ENCODE results near the gene KIF6. TPM values are rescaled to one million over a fixed set of nuclear protein-coding genes. Genes with fewer than 3 reads are reported as not detected.
"Not testable (repeated sequence)": the region's sequence is repeated elsewhere in the genome, so short reads cannot be mapped to it uniquely, and the experiment has no call there.

KIF6 gene
- total RNA-seq, 1 donor from 2014 or later, result 1.3 TPM

DNA sequence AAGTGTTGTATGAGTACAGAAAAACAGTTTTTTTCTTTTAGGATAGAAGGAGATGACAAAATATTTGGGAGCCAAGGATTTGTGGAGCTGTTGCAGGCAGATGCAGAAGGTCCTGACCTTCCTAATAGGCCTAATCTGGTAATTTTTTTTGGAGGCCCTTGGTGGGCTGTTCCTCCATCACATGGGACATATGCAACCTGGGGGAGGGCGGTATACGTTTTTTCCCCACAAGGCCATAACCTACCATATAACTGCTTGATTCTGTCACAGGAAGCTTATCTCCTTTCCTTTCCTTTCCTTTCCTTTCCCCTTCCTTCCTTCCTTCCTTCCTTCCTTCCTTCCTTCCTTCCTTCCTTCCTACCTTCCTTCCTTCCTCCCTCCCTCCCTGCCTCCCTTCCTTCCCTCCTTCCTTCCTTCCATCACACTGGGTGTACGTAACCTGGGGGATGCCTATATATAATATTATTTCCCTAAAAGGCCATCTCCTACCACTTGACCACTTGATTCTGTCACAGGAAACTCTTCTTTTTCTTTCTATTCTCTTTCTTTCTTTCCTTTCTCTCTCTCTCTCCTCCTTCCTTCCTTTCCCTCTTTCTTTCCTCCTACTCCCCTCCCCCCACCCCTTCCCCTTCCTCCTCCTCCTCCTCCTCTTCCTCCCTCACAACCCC, 217.7 kb downstream of the KIF6 start:
- no peaks in the 10 kb centered on the region for H3K4me1 Mint-ChIP-seq (ENCODE audit: unreplicated experiment)
- H3K27me3 Mint-ChIP-seq (ENCODE audit: unreplicated experiment), result peaks cover 16% of the 10 kb centered on the region
- peaks cover 12% of the 10 kb centered on the region for H3K36me3 Mint-ChIP-seq (ENCODE audit: unreplicated experiment)
- H3K4me3 Mint-ChIP-seq (ENCODE audit: unreplicated experiment), result no peak overlapping the region
- TF ChIP-seq, protein P1, sequence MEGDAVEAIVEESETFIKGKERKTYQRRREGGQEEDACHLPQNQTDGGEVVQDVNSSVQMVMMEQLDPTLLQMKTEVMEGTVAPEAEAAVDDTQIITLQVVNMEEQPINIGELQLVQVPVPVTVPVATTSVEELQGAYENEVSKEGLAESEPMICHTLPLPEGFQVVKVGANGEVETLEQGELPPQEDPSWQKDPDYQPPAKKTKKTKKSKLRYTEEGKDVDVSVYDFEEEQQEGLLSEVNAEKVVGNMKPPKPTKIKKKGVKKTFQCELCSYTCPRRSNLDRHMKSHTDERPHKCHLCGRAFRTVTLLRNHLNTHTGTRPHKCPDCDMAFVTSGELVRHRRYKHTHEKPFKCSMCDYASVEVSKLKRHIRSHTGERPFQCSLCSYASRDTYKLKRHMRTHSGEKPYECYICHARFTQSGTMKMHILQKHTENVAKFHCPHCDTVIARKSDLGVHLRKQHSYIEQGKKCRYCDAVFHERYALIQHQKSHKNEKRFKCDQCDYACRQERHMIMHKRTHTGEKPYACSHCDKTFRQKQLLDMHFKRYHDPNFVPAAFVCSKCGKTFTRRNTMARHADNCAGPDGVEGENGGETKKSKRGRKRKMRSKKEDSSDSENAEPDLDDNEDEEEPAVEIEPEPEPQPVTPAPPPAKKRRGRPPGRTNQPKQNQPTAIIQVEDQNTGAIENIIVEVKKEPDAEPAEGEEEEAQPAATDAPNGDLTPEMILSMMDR (IDR thresholded peaks at IDR 0.05), result no peak
- no peak overlapping the region for H3K27ac Mint-ChIP-seq (ENCODE audit: unreplicated experiment)
- peaks cover 29% of the 10 kb centered on the region for H3K9me3 Mint-ChIP-seq (ENCODE audit: unreplicated experiment)
- no peak for DNase-seq (ENCODE audit: extremely low spot score, unreplicated experiment)

DNA sequence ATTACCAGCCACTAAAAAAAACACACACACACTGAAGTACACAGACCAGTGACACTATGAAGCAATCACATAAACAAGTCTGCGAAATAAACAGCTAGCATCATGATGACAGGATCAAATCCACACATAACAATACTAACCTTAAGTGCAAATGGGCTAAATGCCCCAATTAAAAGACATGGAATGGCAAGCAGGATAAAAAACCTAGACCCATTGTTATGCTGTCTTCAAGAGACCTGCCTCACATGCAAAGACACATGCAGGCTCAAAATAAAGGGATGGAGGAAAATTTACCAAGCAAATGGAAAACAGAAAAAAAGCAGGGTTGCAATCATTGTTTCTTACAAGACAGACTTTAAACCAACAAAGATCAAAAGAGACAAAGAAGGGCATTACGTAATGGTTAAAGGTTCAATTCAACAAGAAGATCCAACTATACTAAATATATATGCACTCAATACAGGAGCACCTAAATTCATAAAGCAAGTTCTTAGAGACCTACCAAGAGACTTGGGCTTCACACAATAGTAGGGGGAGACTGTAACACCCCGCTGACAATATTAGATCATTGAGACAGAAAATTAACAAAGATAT, 222.7 kb downstream of the KIF6 start:
- H3K4me1 Mint-ChIP-seq (ENCODE audit: unreplicated experiment); H3K27ac Mint-ChIP-seq (ENCODE audit: unreplicated experiment); DNase-seq (ENCODE audit: extremely low spot score, unreplicated experiment); H3K4me3 Mint-ChIP-seq (ENCODE audit: unreplicated experiment): not testable (repeated sequence)
- Mint-ChIP-seq H3K9me3 (ENCODE audit: unreplicated experiment) (peaks cover 40% of the 10 kb centered on the region), H3K27me3 (ENCODE audit: unreplicated experiment) (peaks cover 18% of the 10 kb centered on the region), H3K36me3 (ENCODE audit: unreplicated experiment) (peaks cover 19% of the 10 kb centered on the region)

DNA sequence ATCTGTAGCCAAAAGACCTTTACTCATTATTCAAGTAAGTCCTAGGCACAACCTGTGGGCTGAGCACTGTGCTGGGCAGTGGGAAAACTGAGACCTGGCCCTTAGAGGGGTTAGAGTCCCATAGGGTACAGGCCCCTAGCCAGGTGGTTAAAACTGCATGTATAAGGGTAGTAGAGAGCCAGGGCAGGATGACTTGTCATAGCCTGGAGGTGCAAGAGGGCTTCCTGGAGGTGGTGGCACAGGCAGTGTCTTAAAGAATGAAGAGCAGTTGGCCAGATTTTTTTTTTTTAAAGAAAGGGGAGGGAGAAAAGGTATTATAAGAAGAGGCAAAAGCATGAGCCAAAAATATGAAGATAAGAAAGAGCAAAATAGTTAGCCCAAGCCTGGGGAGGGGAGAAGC, 226.2 kb downstream of the KIF6 start:
- Mint-ChIP-seq H3K27me3 (ENCODE audit: unreplicated experiment) (peaks cover 8% of the 10 kb centered on the region), H3K4me3 (ENCODE audit: unreplicated experiment) (no peak overlapping the region), H3K27ac (ENCODE audit: unreplicated experiment) (peak overlapping the region; percentile 46), H3K9me3 (ENCODE audit: unreplicated experiment) (peaks cover 27% of the 10 kb centered on the region), H3K36me3 (ENCODE audit: unreplicated experiment) (peaks cover 17% of the 10 kb centered on the region), H3K4me1 (ENCODE audit: unreplicated experiment) (peaks cover 7% of the 10 kb centered on the region)
- no peak for DNase-seq (ENCODE audit: extremely low spot score, unreplicated experiment)
- TF ChIP-seq, protein P1 (IDR thresholded peaks at IDR 0.05), result no peak

DNA sequence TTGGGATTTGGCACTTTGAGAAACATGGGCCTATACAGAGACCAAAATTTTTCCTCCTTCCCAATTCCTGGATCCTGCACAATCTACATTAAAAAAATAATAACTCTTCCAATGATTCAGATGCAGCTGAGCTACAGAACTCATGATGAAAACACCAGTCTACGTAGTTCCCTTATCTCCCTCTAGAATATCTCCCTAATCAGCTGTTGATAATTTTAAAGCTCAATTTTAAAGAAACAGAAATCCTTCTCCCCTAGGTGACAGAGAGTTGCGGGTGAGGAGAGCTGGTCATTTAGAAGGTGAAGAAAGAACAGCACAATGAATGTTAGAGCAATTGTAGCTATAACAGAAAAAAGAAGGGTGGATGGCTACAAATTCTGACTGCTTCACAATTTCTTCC, 227.1 kb downstream of the KIF6 start:
- Mint-ChIP-seq H3K36me3 (ENCODE audit: unreplicated experiment) (peaks cover 10% of the 10 kb centered on the region), H3K9me3 (ENCODE audit: unreplicated experiment) (peaks cover 17% of the 10 kb centered on the region), H3K27ac (ENCODE audit: unreplicated experiment) (no peak overlapping the region), H3K4me3 (ENCODE audit: unreplicated experiment) (no peak overlapping the region), H3K4me1 (ENCODE audit: unreplicated experiment) (peaks cover 17% of the 10 kb centered on the region), H3K27me3 (ENCODE audit: unreplicated experiment) (peaks cover 2% of the 10 kb centered on the region)
- TF ChIP-seq, protein P1 (IDR thresholded peaks at IDR 0.05), result no peak
- no peak for DNase-seq (ENCODE audit: extremely low spot score, unreplicated experiment)

DNA sequence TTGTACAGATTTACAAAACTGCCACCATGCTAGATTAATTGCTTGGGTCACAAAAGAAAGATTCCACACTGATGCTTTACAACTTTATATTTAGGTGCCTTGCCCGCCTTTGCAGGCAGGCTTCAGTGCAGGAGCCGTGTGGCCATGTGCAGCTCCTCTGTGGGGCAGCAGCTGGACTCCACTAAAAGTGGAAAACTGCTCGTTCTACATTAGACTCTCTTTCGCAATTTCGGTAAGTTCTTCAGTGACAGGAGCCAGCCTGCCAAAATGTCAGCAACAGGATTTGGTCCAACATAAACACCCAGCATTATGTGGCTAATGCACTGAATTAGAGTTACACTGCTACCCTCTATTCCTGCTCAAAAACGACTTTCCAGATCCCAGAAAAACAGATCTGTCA, 228.3 kb downstream of the KIF6 start:
- H3K27me3 Mint-ChIP-seq (ENCODE audit: unreplicated experiment), result no peaks in the 10 kb centered on the region
- no peak overlapping the region for H3K27ac Mint-ChIP-seq (ENCODE audit: unreplicated experiment)
- TF ChIP-seq, protein P1 (IDR thresholded peaks at IDR 0.05), result no peak
- peaks cover 4% of the 10 kb centered on the region for H3K36me3 Mint-ChIP-seq (ENCODE audit: unreplicated experiment)
- peaks cover 20% of the 10 kb centered on the region for H3K4me1 Mint-ChIP-seq (ENCODE audit: unreplicated experiment)
- DNase-seq (ENCODE audit: extremely low spot score, unreplicated experiment), result no peak
- H3K9me3 Mint-ChIP-seq (ENCODE audit: unreplicated experiment), result peaks cover 7% of the 10 kb centered on the region
- H3K4me3 Mint-ChIP-seq (ENCODE audit: unreplicated experiment), result no peak overlapping the region

Data from osteocyte (in vitro differentiated cells).